ENCODE results near the gene MET.
"Not testable (repeated sequence)": the region's sequence is repeated elsewhere in the genome, so short reads cannot be mapped to it uniquely, and the experiment has no call there.

Gene MET

DNA sequence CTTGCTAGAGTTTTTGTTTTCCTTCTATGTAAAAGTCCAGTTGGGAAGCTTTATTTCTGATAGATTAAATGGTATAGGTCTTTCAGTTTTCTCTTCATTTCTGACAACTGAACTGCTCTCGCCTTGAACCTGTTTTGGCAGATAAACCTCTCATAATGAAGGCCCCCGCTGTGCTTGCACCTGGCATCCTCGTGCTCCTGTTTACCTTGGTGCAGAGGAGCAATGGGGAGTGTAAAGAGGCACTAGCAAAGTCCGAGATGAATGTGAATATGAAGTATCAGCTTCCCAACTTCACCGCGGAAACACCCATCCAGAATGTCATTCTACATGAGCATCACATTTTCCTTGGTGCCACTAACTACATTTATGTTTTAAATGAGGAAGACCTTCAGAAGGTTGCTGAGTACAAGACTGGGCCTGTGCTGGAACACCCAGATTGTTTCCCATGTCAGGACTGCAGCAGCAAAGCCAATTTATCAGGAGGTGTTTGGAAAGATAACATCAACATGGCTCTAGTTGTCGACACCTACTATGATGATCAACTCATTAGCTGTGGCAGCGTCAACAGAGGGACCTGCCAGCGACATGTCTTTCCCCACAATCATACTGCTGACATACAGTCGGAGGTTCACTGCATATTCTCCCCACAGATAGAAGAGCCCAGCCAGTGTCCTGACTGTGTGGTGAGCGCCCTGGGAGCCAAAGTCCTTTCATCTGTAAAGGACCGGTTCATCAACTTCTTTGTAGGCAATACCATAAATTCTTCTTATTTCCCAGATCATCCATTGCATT is 27.1 kb downstream of the MET start:
- DNase-seq (ENCODE audit: low read depth) = no peak

DNA sequence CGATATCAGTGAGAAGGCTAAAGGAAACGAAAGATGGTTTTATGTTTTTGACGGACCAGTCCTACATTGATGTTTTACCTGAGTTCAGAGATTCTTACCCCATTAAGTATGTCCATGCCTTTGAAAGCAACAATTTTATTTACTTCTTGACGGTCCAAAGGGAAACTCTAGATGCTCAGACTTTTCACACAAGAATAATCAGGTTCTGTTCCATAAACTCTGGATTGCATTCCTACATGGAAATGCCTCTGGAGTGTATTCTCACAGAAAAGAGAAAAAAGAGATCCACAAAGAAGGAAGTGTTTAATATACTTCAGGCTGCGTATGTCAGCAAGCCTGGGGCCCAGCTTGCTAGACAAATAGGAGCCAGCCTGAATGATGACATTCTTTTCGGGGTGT is 27.7 kb downstream of the MET start:
- no peak for DNase-seq (ENCODE audit: low read depth)

DNA sequence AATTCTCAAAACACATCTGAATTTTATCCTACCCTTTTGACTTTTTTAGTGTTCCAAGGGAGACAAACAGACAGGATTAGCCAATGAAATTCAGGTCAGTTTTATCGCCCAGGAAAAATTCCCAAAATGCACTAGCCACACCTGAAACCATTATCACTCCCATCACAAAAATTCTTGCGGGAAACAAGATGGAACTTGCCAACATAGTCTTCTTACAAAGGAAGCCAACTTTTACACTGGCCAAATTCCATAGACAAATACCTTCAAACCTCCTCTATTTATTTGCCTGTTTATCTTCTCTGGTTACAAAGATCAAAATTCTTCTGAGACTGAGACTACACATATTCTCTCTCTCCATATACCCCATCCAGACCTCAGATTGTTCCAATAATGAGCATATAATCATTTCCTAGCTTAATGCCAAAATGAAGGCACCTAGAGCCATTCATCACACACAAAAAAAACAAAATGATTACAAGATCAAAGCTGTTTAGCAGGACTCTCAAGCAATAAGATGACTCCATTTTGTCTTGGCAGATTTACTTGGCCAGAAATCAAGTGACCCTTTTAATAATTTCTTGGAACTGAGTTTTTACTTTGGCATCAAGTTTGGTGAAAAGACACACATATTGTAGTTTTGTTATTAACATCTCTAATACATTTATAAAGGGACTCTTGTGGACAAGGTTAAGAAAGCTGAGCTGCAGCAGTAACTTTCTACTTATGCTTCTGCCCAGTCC is 30.2 kb downstream of the MET start:
- DNase-seq (ENCODE audit: low read depth) = no peak

DNA sequence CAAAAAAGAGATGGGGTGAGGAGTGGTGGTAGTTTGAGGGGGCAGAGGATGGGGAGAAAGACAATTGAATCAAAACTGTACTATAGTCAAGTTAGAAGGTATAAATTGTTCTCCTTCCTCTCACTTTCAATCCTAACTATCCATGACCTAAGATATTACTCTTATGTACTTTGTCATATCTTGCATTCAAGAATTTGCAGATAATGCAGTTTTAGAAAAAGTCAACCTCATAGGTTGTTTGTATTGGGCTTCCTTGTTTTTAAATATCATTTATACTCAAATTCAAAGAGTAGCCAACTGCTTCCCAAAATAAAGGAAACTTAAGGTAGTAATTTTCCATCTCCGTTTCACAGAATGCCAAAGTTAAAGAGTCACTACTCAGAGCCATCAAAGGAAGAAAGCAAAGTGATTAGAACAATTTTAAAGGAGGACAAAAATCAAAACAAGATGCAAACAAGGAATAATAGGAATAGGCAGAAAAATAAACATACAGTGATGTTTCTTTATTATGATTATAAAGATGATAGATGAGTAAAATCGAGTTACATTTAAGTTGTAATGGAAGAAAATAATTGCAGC is 32.7 kb downstream of the MET start:
- DNase-seq (ENCODE audit: low read depth) = no peak

DNA sequence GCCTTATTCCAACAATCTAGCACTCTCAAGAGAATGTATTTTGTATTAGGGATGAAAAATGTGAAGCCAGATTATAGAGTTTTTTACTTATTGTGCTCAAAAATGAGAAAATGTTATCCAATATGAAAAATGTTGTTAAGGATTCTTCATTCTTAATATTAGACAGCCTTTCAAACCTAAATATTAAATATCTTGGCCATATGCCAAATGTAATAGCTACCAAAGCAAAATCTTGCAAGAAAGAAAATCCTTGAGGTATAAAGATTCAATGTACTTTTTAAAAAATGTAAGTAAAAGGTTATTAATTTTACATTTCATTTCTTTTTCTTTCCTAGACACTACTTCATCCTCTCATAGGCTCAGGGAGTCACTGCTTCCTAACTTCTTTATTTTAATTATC is 33.4 kb downstream of the MET start:
- no peak for DNase-seq (ENCODE audit: low read depth)

DNA sequence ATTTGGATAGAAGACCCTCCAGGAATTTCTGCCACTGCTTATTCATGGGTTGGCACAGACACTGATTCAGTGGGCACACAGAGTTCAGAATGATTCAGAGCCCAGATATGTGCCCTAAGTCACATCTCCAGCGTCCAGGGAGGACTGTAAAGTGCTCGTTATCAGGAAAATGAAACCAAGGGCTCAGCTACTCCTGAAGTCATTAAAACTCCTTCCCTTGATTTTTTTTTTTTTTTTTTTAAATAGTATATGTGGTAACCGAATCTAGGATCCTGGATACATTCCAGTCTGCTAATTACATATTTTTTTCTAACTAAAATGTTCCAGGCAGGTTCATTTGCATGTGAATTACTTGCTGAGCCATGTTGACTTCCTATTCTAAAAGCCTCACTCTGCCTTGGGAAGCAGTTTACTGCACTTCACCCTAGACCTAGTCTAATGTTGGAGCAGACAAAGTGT is 34.7 kb downstream of the MET start:
- no peak for DNase-seq (ENCODE audit: low read depth)

DNA sequence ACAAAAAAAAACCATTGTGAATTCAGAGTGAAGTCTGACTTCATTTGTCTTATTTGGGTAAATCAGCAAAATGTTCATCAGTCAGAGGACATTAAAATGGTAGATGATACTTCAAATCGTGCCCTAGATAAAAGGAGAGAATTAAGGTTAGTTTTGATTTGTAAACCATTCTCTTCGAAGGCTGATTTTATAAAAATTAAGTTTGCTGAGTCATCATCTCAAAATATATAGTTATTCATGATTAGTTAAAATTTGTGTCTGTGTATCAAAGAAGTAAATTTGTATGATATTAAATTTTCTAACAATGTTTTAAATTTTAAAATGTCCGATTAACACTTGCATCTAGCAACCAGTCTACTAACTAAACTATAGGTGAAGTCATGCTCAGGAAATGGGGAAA is 35.3 kb downstream of the MET start:
- no peak for DNase-seq (ENCODE audit: low read depth)

DNA sequence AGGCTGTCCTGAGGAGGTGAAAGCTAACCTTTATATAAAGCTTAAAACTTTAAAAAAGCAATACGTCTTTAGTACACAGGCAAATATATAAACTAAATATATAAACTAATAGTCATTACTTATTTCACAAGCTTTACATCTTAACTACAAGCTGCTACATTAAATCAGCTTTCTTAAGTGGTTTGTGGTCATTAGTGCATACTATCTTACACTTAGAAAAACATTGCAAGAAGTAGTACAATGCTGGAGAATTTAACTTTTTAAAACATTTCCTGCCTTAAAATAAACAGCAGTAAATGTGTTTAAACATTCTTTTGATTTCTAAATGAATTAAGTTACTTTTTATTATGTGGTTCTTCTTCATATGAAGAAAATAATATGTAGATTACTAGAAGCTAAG is 36.3 kb downstream of the MET start:
- no peak for DNase-seq (ENCODE audit: low read depth)

DNA sequence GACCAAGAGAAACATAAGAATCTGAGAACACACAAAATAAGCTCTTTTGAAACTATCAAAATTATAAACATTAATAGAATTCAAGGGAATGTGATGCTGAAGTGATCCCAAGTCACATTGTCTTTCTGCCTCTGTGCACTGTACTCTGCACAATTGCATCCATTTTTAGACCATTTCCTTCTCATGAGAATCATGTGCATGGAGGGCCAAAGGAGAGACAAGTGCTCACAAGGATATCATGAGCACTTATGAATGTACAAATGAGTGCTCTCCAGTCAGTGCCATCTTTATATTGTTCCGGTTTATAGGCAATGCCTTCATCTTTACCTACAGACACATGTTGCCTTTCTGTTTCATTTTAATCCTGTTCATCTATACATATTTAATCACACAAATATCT is 36.9 kb downstream of the MET start:
- no peak for DNase-seq (ENCODE audit: low read depth)

DNA sequence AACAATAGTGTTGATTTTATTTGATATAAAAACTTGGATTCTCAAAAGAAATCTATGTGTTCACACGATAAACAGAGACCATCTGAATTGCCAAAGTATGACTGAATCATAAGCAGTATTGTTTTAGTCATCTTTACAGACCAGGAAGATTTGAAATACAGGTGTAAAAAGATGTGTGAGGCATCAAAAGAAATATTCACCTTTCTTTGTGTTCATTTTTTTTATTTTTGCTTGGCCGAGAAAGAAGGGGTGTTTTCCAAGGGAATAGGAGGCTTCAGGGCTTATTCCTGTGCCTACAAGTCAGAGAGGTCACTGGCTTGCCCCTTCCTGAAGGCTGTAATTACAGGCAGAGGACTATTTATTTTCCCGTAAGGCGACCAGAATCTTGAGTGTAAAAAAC is 37.3 kb downstream of the MET start:
- DNase-seq (ENCODE audit: low read depth) = no peak

DNA sequence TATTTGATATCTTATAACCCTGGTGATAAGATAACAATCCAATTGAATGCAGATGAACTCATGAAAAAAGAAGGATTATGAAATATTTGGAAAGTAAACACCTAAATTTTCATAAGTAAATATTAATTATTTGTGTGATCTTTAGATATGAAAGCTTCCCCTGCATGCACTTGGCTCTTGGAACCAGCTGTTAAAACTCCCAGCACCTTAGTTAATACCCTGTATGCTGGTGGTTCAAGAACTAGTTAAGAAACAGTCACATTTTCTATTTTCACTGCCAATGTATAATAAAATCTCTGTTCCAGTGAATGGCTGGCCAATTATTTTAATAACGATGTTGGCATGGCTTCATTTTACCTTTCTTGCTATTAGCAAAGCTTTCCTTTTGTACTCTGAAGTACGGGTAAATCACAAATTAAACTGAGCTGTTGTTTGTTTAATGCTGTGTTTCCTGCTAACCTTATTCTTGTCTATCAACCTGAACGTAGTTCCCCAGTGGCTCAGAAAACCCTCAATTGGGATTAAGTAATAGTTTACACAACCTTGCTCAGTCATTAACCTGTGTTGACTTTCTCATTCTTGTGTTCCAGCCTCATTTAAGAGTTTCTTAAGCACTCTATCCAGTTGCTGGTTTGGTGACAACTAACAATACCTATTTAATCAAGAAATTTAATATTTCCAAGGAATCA is 38.9 kb downstream of the MET start:
- DNase-seq (ENCODE audit: low read depth) = no peak

DNA sequence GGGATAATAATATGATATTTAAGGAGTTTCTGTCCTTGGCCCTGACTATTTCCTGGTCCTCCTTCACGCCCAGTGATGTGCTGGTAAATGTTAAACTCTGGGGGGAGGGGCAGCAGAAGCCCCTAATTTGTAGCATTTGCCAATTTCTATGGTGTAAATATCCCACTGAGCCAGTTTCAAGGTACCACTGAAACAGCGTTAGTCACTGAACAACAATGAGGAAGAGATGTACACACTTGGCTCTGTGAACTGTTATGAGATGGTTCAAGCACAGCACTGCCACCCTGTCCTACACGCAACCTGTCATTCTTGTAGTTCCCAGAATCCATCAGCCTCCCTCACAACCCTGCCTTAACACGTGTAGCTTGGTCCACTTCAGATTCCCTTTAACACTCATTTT is 39.8 kb downstream of the MET start:
- DNase-seq (ENCODE audit: low read depth) = no peak

DNA sequence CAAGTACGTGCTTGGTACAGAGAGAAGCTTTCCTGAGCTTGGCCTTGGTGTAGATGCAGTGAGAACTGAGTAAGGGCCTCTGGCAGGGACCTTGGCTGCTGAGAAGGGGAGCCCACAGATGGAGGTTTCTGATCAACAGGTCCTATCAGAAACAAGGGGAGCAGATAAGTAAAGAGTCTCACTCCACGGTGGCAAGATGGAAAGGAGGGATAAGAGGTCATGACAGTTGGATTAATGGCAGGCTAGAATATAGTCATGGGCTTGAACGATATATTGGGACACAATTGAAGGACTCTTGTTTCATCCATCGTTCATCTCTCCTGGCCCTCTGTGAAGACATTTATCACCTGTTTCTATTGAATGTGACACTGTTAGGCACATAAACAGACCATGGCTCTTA is 41.5 kb downstream of the MET start:
- no peak for DNase-seq (ENCODE audit: low read depth)

DNA sequence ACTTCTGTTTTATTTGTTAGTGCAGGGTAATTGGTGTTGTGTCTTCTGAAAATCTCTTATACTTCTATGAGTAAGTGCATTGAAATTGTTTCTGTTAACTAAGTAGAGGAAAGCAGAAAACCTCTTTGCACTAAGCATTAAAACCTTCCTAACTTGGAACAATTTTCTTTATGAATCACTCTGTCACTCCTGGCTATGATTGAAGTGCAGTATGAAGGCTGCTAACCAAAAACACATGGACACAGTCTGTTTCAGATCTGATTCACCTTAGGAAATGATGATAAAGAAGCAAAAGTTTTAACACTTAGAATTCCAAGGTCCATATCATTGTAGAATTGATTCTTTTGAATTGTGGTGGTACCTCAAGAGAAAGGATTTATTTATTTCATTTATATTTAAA is 41.9 kb downstream of the MET start:
- DNase-seq (ENCODE audit: low read depth) = peak; percentile 47

DNA sequence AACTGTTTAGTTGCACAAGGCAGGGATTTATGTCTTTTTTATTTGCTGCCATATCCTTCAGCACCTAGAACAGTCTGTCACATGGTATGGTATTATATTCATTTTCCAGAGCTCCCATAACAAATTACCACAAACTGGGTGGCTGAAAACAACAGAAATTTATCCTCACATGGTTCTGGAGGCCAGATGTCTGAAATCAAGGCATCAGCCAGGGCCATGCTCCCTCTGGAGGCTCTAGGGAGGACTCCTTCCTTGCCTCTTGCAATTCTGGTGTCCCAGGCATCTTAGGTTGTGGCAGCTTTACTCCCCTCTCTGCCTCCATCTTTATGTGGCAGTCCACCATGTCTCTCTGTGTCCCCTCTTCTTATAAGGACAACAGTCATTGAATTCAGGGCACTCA is 43.1 kb downstream of the MET start:
- peak; percentile 42 for DNase-seq (ENCODE audit: low read depth)

DNA sequence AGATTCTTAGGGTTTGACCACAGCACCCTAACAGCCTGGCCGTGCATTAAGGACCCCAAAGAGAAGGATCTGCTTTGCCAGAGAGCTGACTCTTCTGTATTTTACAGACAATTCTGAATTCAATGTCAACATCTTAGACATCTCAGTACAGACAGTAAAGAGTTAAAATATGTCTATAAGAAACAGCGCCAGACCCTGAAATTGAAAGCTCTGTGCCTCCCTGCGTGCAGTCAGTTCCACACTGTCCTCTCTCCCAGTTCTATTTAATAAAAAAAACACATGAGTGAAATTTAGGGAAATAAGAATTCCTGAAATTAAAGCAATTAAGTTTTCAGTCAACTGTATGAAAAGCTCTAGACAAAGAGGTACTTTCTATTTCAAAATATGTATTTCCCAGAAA is 45.1 kb downstream of the MET start:
- DNase-seq (ENCODE audit: low read depth) = no peak

DNA sequence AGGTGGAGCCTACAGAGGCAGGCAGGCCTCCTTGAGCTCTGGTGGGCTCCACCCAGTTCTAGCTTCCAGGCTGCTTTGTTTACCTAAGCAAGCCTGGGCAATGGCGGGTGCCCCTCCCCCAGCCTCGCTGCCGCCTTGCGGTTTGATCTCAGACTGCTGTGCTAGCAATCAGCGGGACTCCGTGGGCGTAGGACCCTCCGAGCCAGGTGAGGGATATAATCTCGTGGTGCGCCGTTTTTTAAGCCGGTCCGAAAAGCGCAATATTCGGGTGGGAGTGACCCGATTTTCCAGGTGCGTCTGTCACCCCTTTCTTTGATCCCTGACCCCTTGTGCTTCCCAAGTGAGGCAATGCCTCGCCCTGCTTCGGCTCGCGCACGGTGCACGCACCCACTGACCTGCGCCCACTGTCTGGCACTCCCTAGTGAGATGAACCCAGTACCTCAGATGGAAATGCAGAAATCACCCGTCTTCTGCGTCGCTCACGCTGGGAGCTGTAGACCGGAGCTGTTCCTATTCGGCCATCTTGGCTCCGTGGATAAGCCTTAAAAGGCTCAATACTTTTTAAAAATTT is 52.0 kb downstream of the MET start:
- not testable (repeated sequence) for DNase-seq (ENCODE audit: low read depth)

DNA sequence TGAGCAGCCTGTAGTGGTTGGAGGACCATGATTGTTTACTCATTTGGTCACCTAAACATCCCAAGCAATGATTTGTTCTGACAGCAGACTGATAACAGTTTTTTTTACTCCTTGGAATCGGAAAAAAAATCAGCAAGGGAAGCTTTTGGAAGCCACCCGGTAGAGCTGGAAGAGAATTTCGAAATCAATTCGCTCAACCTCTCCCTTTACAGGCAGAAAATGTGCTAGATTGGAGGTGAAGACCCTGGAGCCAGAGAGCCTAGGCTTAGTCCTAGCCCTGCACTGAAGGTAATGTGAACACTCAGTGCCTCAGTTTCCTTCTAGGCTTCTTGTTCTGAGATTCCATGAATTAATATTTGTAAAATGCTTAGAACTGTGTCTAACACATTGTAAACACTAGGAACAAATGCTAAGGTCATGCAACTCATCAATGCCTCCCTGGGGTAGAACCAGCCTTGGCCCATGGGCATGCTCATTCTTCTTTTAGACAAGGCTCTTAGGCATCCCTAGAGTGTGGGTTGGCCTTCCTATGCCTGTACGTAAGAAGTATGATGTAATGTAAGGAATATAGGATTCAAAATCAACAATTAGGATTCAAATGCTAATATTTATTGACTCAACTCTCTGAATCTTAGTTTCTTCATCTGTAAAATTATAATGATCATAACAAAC is 52.7 kb downstream of the MET start:
- no peak for DNase-seq (ENCODE audit: low read depth)

DNA sequence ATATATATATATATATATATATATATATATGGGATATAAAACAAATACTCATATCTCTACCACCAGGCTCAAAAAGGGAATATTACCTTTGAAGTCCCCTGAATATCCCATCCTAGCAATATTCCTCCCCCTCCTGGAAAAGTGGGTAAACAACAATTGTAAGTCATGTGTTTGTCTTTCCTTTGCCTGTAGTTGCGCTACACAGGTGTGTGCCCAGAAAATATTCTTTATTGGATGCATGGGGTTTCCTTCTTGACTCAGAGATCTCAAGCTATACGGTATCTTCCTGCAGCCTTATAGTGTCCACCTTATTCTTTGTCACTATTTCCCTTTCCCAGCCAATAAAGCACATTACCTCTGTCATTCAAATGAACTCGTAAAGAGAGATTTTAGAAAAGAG is 54.2 kb downstream of the MET start:
- DNase-seq (ENCODE audit: low read depth) = no peak

DNA sequence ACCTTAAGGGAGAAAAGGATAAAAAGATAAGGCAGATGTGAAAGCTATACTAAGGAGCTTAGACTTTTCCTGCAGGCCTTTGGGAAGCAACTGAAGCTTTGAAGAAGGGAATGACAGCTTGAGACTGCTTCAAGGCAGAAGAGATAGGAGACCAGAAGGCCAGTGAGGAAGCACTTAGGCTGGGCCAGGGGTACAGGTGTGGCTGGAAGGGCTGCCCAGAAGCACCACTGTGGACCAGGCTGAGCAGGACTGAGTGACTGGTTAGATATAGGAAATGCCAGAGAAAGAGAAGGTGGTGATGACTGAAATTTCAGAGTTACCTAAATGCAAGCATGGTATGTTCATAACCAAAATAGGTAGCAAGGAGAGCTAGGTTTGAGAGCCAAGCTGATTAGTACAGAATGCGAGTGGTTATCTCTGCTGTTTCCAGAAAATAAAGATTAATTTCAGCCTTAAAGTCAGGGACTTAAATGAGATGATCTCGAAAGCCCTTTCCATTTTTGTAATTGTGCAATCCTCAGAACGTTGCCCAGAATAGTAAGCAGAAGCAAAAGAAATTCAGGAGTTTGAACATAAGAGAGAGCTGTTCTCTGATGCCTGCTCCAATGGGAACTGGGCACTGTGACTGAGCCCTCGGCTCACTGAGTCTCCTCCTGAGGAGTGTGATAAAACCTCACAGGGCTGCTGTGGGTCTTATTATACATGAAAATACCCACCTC is 54.9 kb downstream of the MET start:
- DNase-seq (ENCODE audit: low read depth) = no peak

DNA sequence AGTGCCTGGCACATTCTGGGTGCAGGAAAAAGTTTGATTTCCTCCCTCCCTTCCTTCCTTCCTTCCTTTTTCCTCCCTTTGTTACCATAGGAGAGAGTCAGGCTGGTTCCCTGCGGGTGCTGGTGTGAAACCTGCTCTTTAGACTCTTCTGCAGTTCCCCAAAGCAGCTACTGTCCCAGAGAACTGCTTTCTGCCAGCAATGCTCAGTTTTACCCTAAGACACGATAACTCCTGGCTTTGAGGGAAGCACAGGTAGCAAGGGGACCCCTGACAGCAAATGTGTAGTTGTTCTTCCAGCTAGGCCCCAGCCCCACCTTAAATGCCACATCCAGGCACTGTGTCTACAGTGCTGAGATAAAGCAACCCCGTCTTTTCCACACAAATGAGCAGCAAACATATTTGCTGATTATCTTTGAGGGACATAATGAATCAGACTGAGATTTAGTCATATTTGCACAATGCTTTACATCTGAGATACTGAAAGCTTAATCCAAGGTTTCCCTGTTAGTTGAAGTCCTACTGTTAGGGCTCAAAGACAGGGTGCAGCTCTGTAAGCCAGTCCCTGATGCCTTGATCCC is 55.5 kb downstream of the MET start:
- DNase-seq (ENCODE audit: low read depth) = no peak

Data from GM04503 (cell line).